GM12873 (cell line): ENCODE measurements around the gene LEMD3.
A peak's percentile ranks its signal among the peaks of the same experiment; 100 is the strongest.

ENCODE experiments used
- CTCF ChIP-seq: IDR thresholded peaks from 2 replicates; pipeline ENCODE4 v1.5.1; 2012; ENCODE audit warnings: low read depth, mild to moderate bottlenecking, moderate library complexity, low read length, control low read depth; ENCODE audit not compliant: insufficient read depth; ENCODE audit errors: missing control alignments

Gene LEMD3

GRCh38 chr12:65169320-65170208 lies at the start of gene LEMD3:
LEMD3 (plus strand) TSS chr12:65169583; CDS start chr12:65169597, 14 bp downstream.
- no peak for TF ChIP-seq CTCF

GRCh38 chr12:65121049-65121955 lies 48.1 kb upstream of the LEMD3 start, which contains the start of gene WIF1:
WIF1 (minus strand) TSS chr12:65121305; CDS start chr12:65121191, 114 bp downstream.
- TF ChIP-seq CTCF = peak; percentile 60

GRCh38 chr12:65121956-65122469 lies 47.4 kb upstream of the LEMD3 start:
- TF ChIP-seq CTCF = no peak

GRCh38 chr12:65122703-65123102 lies 46.7 kb upstream of the LEMD3 start:
- no peak for TF ChIP-seq CTCF

- peak; percentile 53 for TF ChIP-seq CTCF
Observed at GRCh38 chr12:65123435-65124063, 45.8 kb upstream of the LEMD3 start.

- no peak for TF ChIP-seq CTCF
Observed at GRCh38 chr12:65125247-65125646, 44.1 kb upstream of the LEMD3 start.
